ENCODE data around the gene LY6G6F. TPM values are rescaled to one million over a fixed set of nuclear protein-coding genes. Genes with fewer than 3 reads are reported as not detected.

The LY6G6F gene
- total and polyA plus RNA-seq, 2 of the 13 experiments (the other 11 are each of a cell fraction or from before 2014, with no cell fraction given), result not detected

- no peak for TF ChIP-seq HNRNPL (IDR thresholded peaks at IDR 0.05; ENCODE audit: low read depth, low read length)
- TF ChIP-seq ZNF431 (CRISPR knock-in tag; IDR thresholded peaks at IDR 0.05; ENCODE audit: borderline replicate concordance, low read depth), result no peak; the same call in 1 of the 2 replicates
- TF ChIP-seq MBD4 (IDR thresholded peaks at IDR 0.05; ENCODE audit: borderline replicate concordance, low read length), result no peak
- no peak for TF ChIP-seq POGZ (CRISPR knock-in tag; IDR thresholded peaks at IDR 0.05)
- TF ChIP-seq, protein P1, sequence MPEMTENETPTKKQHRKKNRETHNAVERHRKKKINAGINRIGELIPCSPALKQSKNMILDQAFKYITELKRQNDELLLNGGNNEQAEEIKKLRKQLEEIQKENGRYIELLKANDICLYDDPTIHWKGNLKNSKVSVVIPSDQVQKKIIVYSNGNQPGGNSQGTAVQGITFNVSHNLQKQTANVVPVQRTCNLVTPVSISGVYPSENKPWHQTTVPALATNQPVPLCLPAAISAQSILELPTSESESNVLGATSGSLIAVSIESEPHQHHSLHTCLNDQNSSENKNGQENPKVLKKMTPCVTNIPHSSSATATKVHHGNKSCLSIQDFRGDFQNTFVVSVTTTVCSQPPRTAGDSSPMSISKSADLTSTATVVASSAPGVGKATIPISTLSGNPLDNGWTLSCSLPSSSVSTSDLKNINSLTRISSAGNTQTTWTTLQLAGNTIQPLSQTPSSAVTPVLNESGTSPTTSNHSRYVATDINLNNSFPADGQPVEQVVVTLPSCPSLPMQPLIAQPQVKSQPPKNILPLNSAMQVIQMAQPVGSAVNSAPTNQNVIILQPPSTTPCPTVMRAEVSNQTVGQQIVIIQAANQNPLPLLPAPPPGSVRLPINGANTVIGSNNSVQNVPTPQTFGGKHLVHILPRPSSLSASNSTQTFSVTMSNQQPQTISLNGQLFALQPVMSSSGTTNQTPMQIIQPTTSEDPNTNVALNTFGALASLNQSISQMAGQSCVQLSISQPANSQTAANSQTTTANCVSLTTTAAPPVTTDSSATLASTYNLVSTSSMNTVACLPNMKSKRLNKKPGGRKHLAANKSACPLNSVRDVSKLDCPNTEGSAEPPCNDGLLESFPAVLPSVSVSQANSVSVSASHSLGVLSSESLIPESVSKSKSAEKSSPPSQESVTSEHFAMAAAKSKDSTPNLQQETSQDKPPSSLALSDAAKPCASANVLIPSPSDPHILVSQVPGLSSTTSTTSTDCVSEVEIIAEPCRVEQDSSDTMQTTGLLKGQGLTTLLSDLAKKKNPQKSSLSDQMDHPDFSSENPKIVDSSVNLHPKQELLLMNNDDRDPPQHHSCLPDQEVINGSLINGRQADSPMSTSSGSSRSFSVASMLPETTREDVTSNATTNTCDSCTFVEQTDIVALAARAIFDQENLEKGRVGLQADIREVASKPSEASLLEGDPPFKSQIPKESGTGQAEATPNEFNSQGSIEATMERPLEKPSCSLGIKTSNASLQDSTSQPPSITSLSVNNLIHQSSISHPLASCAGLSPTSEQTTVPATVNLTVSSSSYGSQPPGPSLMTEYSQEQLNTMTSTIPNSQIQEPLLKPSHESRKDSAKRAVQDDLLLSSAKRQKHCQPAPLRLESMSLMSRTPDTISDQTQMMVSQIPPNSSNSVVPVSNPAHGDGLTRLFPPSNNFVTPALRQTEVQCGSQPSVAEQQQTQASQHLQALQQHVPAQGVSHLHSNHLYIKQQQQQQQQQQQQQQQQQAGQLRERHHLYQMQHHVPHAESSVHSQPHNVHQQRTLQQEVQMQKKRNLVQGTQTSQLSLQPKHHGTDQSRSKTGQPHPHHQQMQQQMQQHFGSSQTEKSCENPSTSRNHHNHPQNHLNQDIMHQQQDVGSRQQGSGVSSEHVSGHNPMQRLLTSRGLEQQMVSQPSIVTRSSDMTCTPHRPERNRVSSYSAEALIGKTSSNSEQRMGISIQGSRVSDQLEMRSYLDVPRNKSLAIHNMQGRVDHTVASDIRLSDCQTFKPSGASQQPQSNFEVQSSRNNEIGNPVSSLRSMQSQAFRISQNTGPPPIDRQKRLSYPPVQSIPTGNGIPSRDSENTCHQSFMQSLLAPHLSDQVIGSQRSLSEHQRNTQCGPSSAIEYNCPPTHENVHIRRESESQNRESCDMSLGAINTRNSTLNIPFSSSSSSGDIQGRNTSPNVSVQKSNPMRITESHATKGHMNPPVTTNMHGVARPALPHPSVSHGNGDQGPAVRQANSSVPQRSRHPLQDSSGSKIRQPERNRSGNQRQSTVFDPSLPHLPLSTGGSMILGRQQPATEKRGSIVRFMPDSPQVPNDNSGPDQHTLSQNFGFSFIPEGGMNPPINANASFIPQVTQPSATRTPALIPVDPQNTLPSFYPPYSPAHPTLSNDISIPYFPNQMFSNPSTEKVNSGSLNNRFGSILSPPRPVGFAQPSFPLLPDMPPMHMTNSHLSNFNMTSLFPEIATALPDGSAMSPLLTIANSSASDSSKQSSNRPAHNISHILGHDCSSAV (CRISPR knock-in tag; IDR thresholded peaks at IDR 0.05; ENCODE audit: borderline replicate concordance), result no peak
- TF ChIP-seq SIN3A (IDR thresholded peaks at IDR 0.05; ENCODE audit: borderline replicate concordance, low read depth, low read length), result peak; percentile 79
- peak; percentile 93 for TF ChIP-seq ZNF281 (CRISPR knock-in tag; IDR thresholded peaks at IDR 0.05; ENCODE audit: borderline replicate concordance)
- TF ChIP-seq RFXAP (CRISPR knock-in tag; IDR thresholded peaks at IDR 0.05; ENCODE audit: borderline replicate concordance), result 0 out of 2 replicates have a peak, but pooled peaks have one; percentile 62
- no peak for TF ChIP-seq HDAC6 (IDR thresholded peaks at IDR 0.05; ENCODE audit: low read depth, low read length)
- TF ChIP-seq, protein P2, sequence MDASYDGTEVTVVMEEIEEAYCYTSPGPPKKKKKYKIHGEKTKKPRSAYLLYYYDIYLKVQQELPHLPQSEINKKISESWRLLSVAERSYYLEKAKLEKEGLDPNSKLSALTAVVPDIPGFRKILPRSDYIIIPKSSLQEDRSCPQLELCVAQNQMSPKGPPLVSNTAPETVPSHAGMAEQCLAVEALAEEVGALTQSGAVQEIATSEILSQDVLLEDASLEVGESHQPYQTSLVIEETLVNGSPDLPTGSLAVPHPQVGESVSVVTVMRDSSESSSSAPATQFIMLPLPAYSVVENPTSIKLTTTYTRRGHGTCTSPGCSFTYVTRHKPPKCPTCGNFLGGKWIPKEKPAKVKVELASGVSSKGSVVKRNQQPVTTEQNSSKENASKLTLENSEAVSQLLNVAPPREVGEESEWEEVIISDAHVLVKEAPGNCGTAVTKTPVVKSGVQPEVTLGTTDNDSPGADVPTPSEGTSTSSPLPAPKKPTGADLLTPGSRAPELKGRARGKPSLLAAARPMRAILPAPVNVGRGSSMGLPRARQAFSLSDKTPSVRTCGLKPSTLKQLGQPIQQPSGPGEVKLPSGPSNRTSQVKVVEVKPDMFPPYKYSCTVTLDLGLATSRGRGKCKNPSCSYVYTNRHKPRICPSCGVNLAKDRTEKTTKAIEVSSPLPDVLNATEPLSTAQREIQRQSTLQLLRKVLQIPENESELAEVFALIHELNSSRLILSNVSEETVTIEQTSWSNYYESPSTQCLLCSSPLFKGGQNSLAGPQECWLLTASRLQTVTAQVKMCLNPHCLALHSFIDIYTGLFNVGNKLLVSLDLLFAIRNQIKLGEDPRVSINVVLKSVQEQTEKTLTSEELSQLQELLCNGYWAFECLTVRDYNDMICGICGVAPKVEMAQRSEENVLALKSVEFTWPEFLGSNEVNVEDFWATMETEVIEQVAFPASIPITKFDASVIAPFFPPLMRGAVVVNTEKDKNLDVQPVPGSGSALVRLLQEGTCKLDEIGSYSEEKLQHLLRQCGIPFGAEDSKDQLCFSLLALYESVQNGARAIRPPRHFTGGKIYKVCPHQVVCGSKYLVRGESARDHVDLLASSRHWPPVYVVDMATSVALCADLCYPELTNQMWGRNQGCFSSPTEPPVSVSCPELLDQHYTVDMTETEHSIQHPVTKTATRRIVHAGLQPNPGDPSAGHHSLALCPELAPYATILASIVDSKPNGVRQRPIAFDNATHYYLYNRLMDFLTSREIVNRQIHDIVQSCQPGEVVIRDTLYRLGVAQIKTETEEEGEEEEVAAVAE (CRISPR knock-in tag; IDR thresholded peaks at IDR 0.05; ENCODE audit: borderline replicate concordance), result peak; percentile 59; the same call in 1 of the 2 replicates
- 0 out of 2 replicates have a peak, but pooled peaks have one; percentile 42 for TF ChIP-seq ZNF724P (CRISPR knock-in tag; IDR thresholded peaks at IDR 0.05; ENCODE audit: borderline replicate concordance)
- no peak for TF ChIP-seq HOXA7 (CRISPR knock-in tag; IDR thresholded peaks at IDR 0.05)
- no peak for TF ChIP-seq SUZ12 (IDR thresholded peaks at IDR 0.05; ENCODE audit: low read depth, low read length)
Measured at GRCh38 chr6:31737315-31737990, 30.8 kb downstream of the LY6G6F start (continued).
